Epithelial cell of proximal tubule (primary cell): Measurements from ENCODE around the gene NEK5. TPM values are rescaled to one million over a fixed set of nuclear protein-coding genes. Genes with fewer than 3 reads are reported as not detected.
"Not testable (repeated sequence)": the region's sequence is repeated elsewhere in the genome, so short reads cannot be mapped to it uniquely, and the experiment has no call there.

Experiments
- DNase-seq: peaks from one replicate; pipeline ENCODE4 v3.0.0-alpha.2; 2011; ENCODE audit warnings: low read depth
- H3K4me3 ChIP-seq: 2 replicates; pipeline ENCODE4 v1.5.1; 2011; ENCODE audit warnings: low read depth, mild to moderate bottlenecking, low read length
- CTCF ChIP-seq: conservative IDR thresholded peaks from 2 replicates; pipeline ENCODE4 v1.5.1; 2012; ENCODE audit warnings: low read depth, mild to moderate bottlenecking, low read length
- total RNA-seq: library from RNA; depleted of rRNA; stranded (reverse); fragments of >200 nt; gene quantifications from 2 replicates; pipeline ENCODE4 v1.2.3, GENCODE V29; 2015

NEK5 gene
- total RNA-seq, 1 donor from 2014 or later: not detected

DNA sequence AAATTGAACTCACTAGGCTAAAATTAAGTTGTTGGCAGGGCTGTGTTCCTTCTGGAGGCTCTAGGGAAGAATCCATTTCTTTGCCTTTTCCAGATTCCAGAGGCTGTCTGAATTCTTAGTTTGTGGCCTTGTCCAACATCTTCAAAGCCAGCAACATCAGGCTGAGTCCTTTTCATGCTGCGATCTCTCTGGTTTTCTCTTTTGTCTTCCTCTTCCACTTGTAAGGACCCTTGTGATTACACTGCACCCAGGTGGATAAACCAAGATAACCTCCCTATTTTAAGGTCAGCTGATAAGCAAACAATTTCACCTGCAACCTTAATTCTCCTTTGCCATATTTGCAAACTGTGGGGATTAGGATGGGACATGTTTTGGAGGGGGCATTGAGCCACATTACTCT lies 92.8 kb downstream of the NEK5 start:
- no peak for TF ChIP-seq CTCF
- no peak overlapping the region for H3K4me3 ChIP-seq
- DNase-seq: no peak

GRCh38 chr13:52034616-52035226 lies 94.2 kb downstream of the NEK5 start:
- no peak overlapping the region for H3K4me3 ChIP-seq
- DNase-seq: no peak
- no peak for TF ChIP-seq CTCF

DNA sequence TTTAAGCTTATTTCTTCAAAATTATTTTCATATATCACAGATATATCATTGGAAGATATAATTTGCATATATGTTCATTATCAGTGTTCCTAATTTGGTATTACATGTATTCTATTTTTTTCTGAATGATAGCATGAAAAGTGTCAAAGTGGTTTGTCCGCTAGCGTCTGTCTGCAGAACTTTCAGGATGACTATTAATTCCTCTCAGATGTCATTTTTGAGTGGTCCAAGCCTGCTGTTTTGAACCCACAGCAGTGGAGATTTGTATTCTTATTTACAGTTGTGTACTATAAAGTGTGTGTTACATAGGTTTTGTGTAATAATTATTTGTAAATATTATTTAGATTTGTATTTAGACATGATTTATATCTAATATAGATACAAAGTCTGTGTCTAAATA lies 95.8 kb downstream of the NEK5 start:
- no peak overlapping the region for H3K4me3 ChIP-seq
- no peak for TF ChIP-seq CTCF
- DNase-seq: no peak

DNA sequence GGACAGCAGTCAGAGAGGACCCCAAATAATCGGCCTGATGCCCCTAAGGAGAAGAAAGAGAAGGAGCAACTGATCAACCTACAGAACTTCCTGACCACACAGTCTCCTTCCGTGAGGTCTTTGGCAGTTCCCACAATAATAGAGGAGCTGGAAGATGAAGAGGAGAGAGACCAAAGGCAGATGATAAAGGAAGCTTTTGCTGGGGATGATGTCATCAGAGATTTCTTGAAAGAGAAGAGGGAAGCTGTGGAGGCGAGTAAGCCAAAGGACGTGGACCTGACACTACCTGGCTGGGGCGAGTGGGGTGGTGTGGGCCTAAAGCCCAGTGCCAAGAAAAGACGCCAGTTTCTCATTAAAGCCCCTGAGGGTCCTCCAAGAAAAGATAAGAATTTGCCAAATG lies 98.5 kb downstream of the NEK5 start:
- H3K4me3 ChIP-seq, DNase-seq: not testable (repeated sequence)

DNA sequence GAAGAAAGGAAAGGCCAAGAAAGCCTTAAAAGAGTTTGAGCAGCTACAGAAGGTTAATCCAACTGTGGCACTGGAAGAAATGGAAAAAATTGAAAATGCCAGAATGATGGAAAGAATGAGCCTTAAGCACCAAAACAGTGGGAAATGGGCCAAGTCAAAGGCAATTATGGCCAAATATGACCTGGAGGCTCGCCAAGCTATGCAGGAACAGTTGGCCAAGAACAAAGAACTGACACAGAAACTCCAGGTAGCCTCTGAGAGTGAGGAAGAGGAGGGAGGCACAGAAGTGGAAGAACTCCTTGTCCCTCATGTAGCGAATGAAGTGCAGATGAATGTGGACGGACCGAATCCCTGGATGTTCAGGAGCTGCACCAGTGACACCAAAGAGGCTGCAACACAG lies 99.3 kb downstream of the NEK5 start:
- DNase-seq: no peak
- H3K4me3 ChIP-seq: no peak overlapping the region
- no peak for TF ChIP-seq CTCF

GRCh38 chr13:52027832-52028231 lies 101.0 kb downstream of the NEK5 start:
- DNase-seq: no peak
- H3K4me3 ChIP-seq: no peak overlapping the region
- no peak for TF ChIP-seq CTCF

DNA sequence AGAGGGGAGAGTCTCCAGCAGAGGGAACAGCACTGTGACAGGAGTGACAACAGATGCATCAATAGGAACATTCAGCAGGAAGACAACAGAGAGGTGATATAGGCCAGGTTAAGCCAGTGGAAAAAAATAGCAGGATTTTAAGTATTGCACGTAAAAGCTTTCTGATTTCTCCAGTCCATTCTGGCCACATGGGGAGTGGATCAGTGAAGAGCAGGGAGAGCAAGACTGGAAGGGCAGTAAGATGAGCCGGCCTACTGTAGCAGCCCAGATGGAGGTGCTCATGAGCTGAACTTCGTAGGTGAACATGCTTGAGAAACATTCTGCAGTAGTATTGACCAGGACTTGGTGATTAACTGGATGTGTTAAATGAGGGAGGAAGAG lies 102.6 kb downstream of the NEK5 start:
- no peak overlapping the region for H3K4me3 ChIP-seq
- no peak for DNase-seq
- peak; percentile 12 for TF ChIP-seq CTCF
